GM23338 (cell line): ENCODE data around the gene OXCT2. TPM values are rescaled to one million over a fixed set of nuclear protein-coding genes. Genes with fewer than 3 reads are reported as not detected.

Experiments
- ATAC-seq: fragments of 200-7000 bp; cut with Tn5 transposase; 3 replicates; pipeline ENCODE4 v1.9.1; 2020
- DNase-seq: peaks from one replicate; pipeline ENCODE4 v3.0.0-alpha.2; 2015; ENCODE audit warnings: low spot score
- H2AFZ ChIP-seq: fragments of 200-600 bp; sonication (generic); 2 replicates; pipeline ENCODE4 v1.8.0; 2016; ENCODE audit warnings: antibody characterized with exemption, mild to moderate bottlenecking, moderate library complexity
- H3F3A ChIP-seq: fragments of 200-600 bp; sonication (generic); replicated peaks from 2 replicates; pipeline ENCODE4 v1.8.0; 2017; ENCODE audit warnings: antibody characterized with exemption, mixed run types, low read depth
- H3K27ac ChIP-seq: fragments of 200-600 bp; sonication (generic); 2 replicates; pipeline ENCODE4 v1.6.1; 2016; ENCODE audit warnings: low read depth
- H3K27me3 ChIP-seq: fragments of 200-600 bp; sonication (generic); 2 replicates; pipeline ENCODE4 v1.8.0; 2016; ENCODE audit warnings: mild to moderate bottlenecking, mixed run types, moderate library complexity; ENCODE audit not compliant: insufficient read depth
- H3K36me3 ChIP-seq: fragments of 200-600 bp; sonication (generic); 2 replicates; pipeline ENCODE4 v1.8.0; 2016; ENCODE audit warnings: mild to moderate bottlenecking; ENCODE audit not compliant: insufficient read depth
- H3K4me1 ChIP-seq: fragments of 200-600 bp; sonication (generic); 2 replicates; pipeline ENCODE4 v1.8.0; 2016; ENCODE audit warnings: mild to moderate bottlenecking, moderate library complexity; ENCODE audit not compliant: insufficient read depth
- H3K4me2 ChIP-seq: fragments of 200-600 bp; sonication (generic); 2 replicates; pipeline ENCODE4 v1.7.1; 2017; ENCODE audit warnings: mixed run types
- H3K4me3 ChIP-seq: fragments of 200-600 bp; sonication (generic); 2 replicates; pipeline ENCODE4 v1.6.1; 2016; ENCODE audit warnings: mixed run types
- H3K79me2 ChIP-seq: fragments of 200-600 bp; sonication (generic); replicated peaks from 2 replicates; pipeline ENCODE4 v1.8.0; 2017; ENCODE audit warnings: mild to moderate bottlenecking; ENCODE audit not compliant: insufficient read depth
- H3K9me2 ChIP-seq: fragments of 200-600 bp; sonication (generic); 2 replicates; pipeline ENCODE4 v1.8.0; 2017; ENCODE audit not compliant: insufficient read depth
- H4K20me1 ChIP-seq: fragments of 200-600 bp; sonication (generic); replicated peaks from 2 replicates; pipeline ENCODE4 v1.8.0; 2017; ENCODE audit warnings: mild to moderate bottlenecking; ENCODE audit not compliant: insufficient read depth
- H3K27ac Mint-ChIP-seq: 2 replicates; pipeline ENCODE4 v1.8.0; 2020; ENCODE audit warnings: inconsistent platforms, mild to moderate bottlenecking, moderate library complexity, mixed read lengths
- H3K27me3 Mint-ChIP-seq: 3 replicates; pipeline ENCODE4 v1.8.0; 2022; ENCODE audit warnings: low read depth, mild to moderate bottlenecking, moderate library complexity, mixed read lengths, inconsistent platforms; ENCODE audit not compliant: insufficient read depth, poor library complexity
- H3K36me3 Mint-ChIP-seq: 3 replicates; pipeline ENCODE4 v1.8.0; 2021; ENCODE audit warnings: low read depth, mild to moderate bottlenecking, inconsistent platforms, moderate library complexity, mixed read lengths
- H3K4me1 Mint-ChIP-seq: 3 replicates; pipeline ENCODE4 v1.8.0; 2020; ENCODE audit warnings: mild to moderate bottlenecking, inconsistent platforms, mixed read lengths
- H3K4me3 Mint-ChIP-seq: 3 replicates; pipeline ENCODE4 v1.8.0; 2021; ENCODE audit warnings: moderate library complexity, mild to moderate bottlenecking, inconsistent platforms, mixed read lengths
- H3K9me3 Mint-ChIP-seq: 3 replicates; pipeline ENCODE4 v1.8.0; 2020; ENCODE audit warnings: moderate library complexity, mild to moderate bottlenecking, inconsistent platforms, mixed read lengths
- CTCF ChIP-seq, 2 experiments: fragments of 200-600 bp in 1 of 2; sonication (generic) in 1 of 2; conservative IDR thresholded peaks; 2 replicates each; pipeline versions ENCODE4 v1.5.1 to v1.6.1; 2016 to 2017; ENCODE audit warnings: antibody characterized with exemption in 2 of 2, low read depth in 2 of 2, mild to moderate bottlenecking in 2 of 2, moderate library complexity in 1 of 2
- EZH2phosphoT487 ChIP-seq: fragments of 200-600 bp; sonication (generic); IDR thresholded peaks from one replicate; pipeline ENCODE4 v1.8.1; 2018; ENCODE audit warnings: antibody characterized with exemption; ENCODE audit not compliant: unreplicated experiment
- JUNB ChIP-seq: IDR thresholded peaks from one replicate; pipeline ENCODE4 v1.6.1; 2016; ENCODE audit warnings: antibody characterized with exemption; ENCODE audit not compliant: unreplicated experiment
- NANOG ChIP-seq: IDR thresholded peaks from 2 replicates; pipeline ENCODE4 v1.6.1; 2016; ENCODE audit warnings: antibody characterized with exemption, borderline replicate concordance
- POLR2AphosphoS5 ChIP-seq: IDR thresholded peaks from 2 replicates; pipeline ENCODE4 v1.6.1; 2016; ENCODE audit warnings: antibody characterized with exemption, low read depth
- STAT1 ChIP-seq: IDR thresholded peaks from one replicate; pipeline ENCODE4 v1.6.1; 2016; ENCODE audit warnings: antibody characterized with exemption; ENCODE audit not compliant: unreplicated experiment
- ZNF114 ChIP-seq: fragments of 250-450 bp; sonication (Bioruptor Pico); IDR thresholded peaks from 2 replicates; pipeline ENCODE4 v1.5.0; 2020; ENCODE audit warnings: mild to moderate bottlenecking, moderate library complexity
- ZNF331 ChIP-seq: fragments of 250-450 bp; sonication (Bioruptor Pico); IDR thresholded peaks from 2 replicates; pipeline ENCODE4 v1.5.0; 2020; ENCODE audit warnings: low read depth, mild to moderate bottlenecking, moderate library complexity
- ZNF462 ChIP-seq: fragments of 250-450 bp; sonication (Bioruptor Pico); IDR thresholded peaks from 2 replicates; pipeline ENCODE4 v1.5.0; 2020; ENCODE audit warnings: mild to moderate bottlenecking, moderate library complexity
- polyA plus RNA-seq: library from polyadenylated mRNA; unstranded; fragments of >200 nt; fragmentation: Nextera tagmentation; extraction: Ambion mirVana; gene quantifications from 2 replicates; pipeline ENCODE4 v1.2.1, GENCODE V29; 2016
- total RNA-seq: library from RNA; depleted of rRNA; stranded (reverse); fragments of >200 nt; shearing (Covaris generic); gene quantifications from 2 replicates; pipeline ENCODE4 v1.2.3, GENCODE V29; 2014

The OXCT2 gene
- total and polyA plus RNA-seq, 2 experiments from 2014 or later = 1.4 to 2.8 TPM

- TF ChIP-seq ZNF462 (no peak), EZH2phosphoT487 (no peak), NANOG (no peak), POLR2AphosphoS5 (no peak)
These were observed 35.4 kb downstream of the OXCT2 start (continued) for GRCh38 chr1:39735731-39736130.

GRCh38 chr1:39733161-39733560, 38.0 kb downstream of the OXCT2 start:
- H3K4me1 ChIP-seq = no peaks in the 10 kb centered on the region
- H3F3A ChIP-seq = no peaks in the 10 kb centered on the region
- H3K9me2 ChIP-seq = peaks cover 8% of the 10 kb centered on the region; the same call in 1 of the 2 replicates
- H3K4me2 ChIP-seq = no peak overlapping the region
- H4K20me1 ChIP-seq = no peaks in the 10 kb centered on the region; the same call in 1 of the 2 replicates
- DNase-seq (no peak), ATAC-seq (no peak)
- H3K4me3 ChIP-seq = no peak overlapping the region
- H3K9me3 Mint-ChIP-seq = no peaks in the 10 kb centered on the region; the same call in 2 of the 3 replicates
- no peaks in the 10 kb centered on the region for H3K4me1 Mint-ChIP-seq
- no peaks in the 10 kb centered on the region for H3K36me3 Mint-ChIP-seq
- H3K27me3 Mint-ChIP-seq = peaks cover 57% of the 10 kb centered on the region
- no peak overlapping the region for H3K4me3 Mint-ChIP-seq
- no peaks in the 10 kb centered on the region for H3K36me3 ChIP-seq
- no peak overlapping the region for H3K27ac ChIP-seq
- peaks cover 100% of the 10 kb centered on the region for H3K27me3 ChIP-seq
- no peaks in the 10 kb centered on the region for H3K79me2 ChIP-seq
- no peak overlapping the region for H3K27ac Mint-ChIP-seq
- H2AFZ ChIP-seq = no peak overlapping the region
- TF ChIP-seq JUNB (no peak), ZNF462 (no peak), POLR2AphosphoS5 (no peak), ZNF331 (CRISPR knock-in tag) (no peak), CTCF (conservative IDR thresholded peaks at IDR 0.05; ENCODE audit: low read depth in 2 of 2) (no peak), ZNF114 (CRISPR knock-in tag) (no peak), STAT1 (no peak)
